GM12875 (cell line): Measurements from ENCODE around the gene LUC7L3.
"Not testable (repeated sequence)": the region's sequence is repeated elsewhere in the genome, so short reads cannot be mapped to it uniquely, and the experiment has no call there.

Experiments
- H3K4me3 ChIP-seq: one replicate; pipeline ENCODE4 v1.5.1; 2011; ENCODE audit warnings: low read depth, low read length, control low read depth
- CTCF ChIP-seq: IDR thresholded peaks from 2 replicates; pipeline ENCODE4 v1.5.1; 2011; ENCODE audit warnings: low read depth, mild to moderate bottlenecking, control low read depth, inconsistent platforms, low read length, moderate library complexity, borderline replicate concordance; ENCODE audit not compliant: insufficient read depth

The LUC7L3 gene

GRCh38 chr17:50715471-50715870 lies 3.9 kb upstream of the LUC7L3 start:
- H3K4me3 ChIP-seq = no peak overlapping the region
- TF ChIP-seq CTCF = no peak

DNA sequence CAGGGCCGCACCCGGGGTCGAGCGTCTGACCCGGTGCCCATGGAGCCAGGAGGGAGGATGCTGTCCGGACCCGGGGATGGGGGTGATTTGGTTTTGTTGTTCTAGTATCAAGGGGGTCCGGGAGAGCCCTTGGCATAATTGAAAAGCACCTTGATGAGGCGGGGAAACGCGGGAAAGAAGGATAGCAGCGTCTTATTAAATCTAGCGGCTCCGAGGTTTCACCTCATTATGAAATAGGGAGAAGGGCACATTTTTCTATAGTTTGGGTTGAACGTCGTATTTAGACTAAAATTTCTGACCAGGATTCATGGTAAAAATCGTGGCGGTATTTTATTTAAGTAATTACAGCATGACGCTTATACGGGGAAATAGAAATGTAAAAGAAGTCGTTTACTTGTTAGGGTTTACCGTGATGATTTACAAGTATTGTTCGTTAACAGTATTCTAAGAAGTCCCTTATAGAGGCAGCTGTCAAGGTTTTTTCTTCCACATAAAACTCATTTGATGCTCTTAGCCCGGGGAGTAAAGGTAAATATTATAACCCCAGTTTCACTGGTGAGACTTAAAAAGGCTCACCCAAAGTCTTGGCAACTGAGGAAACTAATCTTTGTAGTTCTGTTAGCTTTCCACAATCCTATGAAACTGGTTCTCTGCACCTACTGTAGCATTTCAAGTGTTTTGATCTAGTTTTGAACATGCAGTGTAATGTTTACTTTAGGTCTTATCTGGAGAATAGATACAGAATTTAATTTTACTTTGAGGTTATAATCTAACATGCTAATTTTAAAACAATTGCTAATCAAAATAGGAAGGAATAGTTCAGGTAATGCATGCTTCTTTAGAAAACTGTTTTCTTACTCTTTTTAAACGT lies 756 bp downstream of the LUC7L3 start:
- no peak for TF ChIP-seq CTCF
- H3K4me3 ChIP-seq = peak overlapping the region; percentile 78

- no peak for TF ChIP-seq CTCF
- H3K4me3 ChIP-seq = peak overlapping the region; percentile 78
Measured at GRCh38 chr17:50721194-50722010, 2.0 kb downstream of the LUC7L3 start.

DNA sequence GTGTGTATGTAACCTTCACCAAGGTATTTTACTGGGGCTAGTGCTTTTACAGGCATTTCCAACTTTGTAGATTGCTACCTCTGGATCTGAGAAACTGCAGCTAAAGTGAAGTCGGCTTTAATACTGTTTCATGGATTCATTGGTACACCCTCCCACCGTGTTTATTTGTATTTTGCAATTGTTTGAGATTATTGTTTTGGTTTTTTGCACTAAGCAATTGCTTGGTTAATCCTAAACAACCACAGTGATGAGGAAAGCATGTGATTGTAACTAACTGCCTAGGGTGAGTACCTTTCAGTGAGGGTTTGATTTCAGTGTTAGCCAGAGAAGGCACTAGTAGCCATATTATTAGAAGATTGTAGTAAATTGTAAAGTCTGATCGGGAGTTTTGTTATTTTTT lies 3.3 kb downstream of the LUC7L3 start:
- no peak overlapping the region for H3K4me3 ChIP-seq
- TF ChIP-seq CTCF = no peak

DNA sequence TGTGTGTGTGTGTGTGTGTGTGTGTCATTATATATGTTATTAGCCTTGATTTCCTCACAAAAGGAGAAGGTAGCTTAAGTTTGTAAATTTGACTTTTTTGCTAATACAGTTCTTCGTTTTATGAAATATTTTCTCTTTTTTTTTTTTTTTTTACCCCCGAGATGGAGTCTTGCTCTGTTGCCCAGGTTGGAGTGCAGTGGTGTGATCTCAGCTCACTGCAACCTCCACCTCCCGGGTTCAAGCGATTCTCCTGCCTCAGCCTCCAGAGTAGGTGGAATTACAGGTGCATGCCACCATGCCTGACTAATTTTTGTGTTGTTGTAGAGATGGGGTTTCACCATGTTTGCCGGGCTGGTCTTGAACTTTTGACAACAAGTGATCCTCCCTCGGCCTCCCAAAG lies 5.2 kb downstream of the LUC7L3 start:
- H3K4me3 ChIP-seq = not testable (repeated sequence)

- TF ChIP-seq CTCF = no peak
- no peak overlapping the region for H3K4me3 ChIP-seq
Measured at GRCh38 chr17:50725769-50726655, 6.6 kb downstream of the LUC7L3 start.

DNA sequence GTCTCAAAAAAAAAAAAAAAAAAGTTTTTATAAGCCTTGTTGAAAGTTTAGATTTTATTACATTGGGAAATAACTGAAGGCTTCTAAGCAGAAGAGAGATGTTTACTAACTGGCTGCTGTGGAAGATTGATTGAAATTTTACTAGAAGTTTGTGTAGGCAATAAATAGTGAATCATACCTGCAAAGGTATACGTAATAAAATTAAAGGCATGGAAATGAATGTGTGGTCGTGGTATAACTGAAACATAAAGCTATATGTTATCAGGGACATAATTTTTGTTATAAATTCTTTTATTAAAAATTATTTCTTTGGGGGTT lies 8.7 kb downstream of the LUC7L3 start:
- TF ChIP-seq CTCF = no peak
- no peak overlapping the region for H3K4me3 ChIP-seq
